GM18868 (cell line): Measurements from ENCODE around the gene ZC3HAV1.
"Not testable (repeated sequence)": the region's sequence is repeated elsewhere in the genome, so short reads cannot be mapped to it uniquely, and the experiment has no call there.

Experiments
- ATAC-seq: cut with Tn5 transposase; IDR thresholded peaks from one replicate; pipeline ENCODE4 v1.9.1; 2021; ENCODE audit warnings: mild to moderate bottlenecking, moderate library complexity; ENCODE audit not compliant: unreplicated experiment

The ZC3HAV1 gene

DNA sequence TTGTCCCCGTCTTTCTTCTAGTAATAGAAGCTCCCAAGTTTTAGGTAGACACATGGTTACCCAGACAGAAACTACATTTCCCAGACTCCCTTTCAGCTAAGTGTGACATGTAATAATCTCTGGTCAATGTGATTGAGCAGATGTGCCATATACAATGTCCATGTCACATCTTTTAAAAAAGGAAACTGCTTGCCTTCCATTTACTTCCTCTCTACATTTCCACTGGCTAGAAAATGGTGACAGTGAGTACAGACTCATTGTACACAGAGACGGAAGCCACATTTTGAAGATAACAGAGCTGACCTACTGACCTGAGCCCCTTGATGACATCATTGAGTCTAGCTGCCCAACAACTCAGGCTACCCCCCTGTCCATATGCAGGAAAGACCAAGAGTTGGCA lies 21.3 kb downstream of the ZC3HAV1 start:
- ATAC-seq: no peak

DNA sequence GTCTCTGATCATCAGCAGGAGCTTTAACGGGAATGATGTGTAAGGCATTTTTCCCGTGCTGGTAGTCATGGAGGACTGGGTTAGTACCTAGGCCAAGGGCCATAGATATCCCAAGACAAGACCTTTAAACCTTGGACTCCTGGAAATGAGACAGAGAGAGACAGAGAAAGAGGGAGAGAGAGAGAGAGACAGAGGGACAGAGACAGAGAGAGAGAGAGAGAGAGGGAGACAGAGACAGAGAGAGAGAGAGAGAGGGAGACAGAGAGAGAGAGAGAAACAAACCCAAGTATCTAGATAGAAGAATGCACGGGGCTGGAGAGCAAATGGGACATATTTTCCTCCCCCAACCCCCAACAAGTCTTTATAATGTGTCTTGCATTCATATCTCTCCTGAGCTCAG lies 22.3 kb downstream of the ZC3HAV1 start:
- ATAC-seq: no peak

DNA sequence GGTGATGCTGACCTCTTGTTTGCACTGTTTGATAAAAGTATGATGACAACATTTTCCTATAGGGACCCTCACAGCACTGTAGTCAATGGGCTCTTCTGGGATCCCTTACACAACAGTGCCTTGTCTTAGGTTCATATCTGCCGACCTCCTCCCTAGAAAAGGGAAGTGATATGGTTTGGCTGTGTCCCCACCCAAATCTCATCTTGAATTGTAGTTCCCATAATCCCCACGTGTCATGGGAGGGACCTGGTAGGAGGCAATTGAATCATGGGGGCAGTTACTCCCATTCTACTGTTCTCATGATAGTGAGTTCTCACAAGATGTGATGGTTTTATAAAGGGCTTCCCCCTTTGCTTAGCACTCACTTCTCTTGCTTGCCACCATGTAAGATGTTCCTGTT lies 23.1 kb downstream of the ZC3HAV1 start:
- no peak for ATAC-seq

- no peak for ATAC-seq
Observed at GRCh38 chr7:139084709-139085108, 24.8 kb downstream of the ZC3HAV1 start.

GRCh38 chr7:139081584-139081983 lies 27.9 kb downstream of the ZC3HAV1 start:
- ATAC-seq: no peak

GRCh38 chr7:139080905-139081304 lies 28.6 kb downstream of the ZC3HAV1 start:
- ATAC-seq: no peak

GRCh38 chr7:139079861-139080260 lies 29.7 kb downstream of the ZC3HAV1 start:
- ATAC-seq: no peak

DNA sequence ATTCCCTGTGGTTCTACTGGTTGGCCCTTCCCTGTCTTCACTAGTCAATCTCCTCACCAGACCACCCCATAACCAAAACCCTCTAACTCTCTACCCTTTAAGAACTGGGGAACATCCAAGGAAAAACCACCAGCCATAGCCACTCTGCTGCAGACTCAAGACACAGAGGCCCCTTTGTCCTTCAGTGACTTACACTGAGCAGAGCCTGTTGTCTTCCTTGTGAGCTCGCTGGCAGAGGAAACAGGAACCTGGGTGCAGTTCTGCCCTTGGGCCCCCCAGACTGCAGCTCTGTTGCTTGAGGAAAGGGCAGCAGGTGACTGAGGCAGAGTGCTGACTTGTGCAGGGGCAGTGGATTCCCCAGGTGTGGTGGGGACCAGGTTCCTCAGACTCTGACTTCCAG lies 30.6 kb downstream of the ZC3HAV1 start:
- no peak for ATAC-seq

- ATAC-seq: no peak
Observed at GRCh38 chr7:139078399-139078798, 31.1 kb downstream of the ZC3HAV1 start.

DNA sequence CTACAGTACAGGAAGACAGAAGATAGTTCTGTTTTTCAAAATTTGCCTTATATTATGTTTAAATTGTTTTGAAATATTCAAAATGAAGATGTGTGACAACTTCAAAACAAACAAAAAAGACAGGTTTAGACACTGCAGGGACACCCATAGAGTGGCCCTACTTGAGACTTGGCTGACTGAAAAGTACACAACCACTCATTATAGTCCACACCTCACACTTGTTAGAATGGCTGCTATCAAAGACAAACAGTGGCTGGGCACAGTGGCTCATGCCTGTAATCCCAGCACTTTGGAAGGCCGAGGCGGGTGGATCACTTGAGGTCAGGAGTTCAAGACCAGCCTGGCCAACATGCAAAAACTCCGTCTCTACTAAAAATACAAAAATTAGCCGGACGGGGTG lies 31.8 kb downstream of the ZC3HAV1 start:
- ATAC-seq: not testable (repeated sequence)

- no peak for ATAC-seq
Observed at GRCh38 chr7:139075871-139076686, 33.4 kb downstream of the ZC3HAV1 start.

DNA sequence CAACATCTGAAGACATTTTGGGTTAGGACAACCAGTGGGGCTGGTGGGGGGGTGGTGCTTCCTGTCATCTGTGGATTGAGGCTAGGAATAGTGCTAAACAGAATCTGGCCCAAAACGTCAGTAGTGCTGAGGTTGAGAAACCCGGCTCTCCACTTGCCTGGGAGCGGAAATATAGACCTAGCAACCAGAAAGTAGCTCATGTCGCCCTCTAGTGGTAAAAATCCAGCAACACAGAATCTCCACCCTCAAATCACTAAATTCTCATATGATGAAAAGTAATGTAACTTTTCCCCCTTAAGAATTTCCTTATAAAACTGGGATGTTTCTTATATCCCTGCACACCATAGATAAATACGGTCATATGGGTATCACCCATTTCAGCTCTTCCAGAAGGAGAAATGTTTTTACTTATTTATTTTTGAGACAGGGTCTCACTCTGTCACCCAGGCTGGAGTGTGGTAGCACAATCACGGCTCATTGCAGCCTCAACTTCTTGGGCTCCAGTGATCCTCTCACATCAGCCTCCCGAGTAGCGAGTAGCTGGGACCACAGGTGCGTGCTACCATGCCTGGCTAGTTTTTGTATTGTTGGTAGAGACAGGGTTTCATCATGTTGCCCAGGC lies 34.4 kb downstream of the ZC3HAV1 start:
- peak; percentile 94 for ATAC-seq

GRCh38 chr7:139072796-139073195 lies 36.7 kb downstream of the ZC3HAV1 start:
- ATAC-seq: no peak

- no peak for ATAC-seq
Observed at GRCh38 chr7:139071680-139072079, 37.8 kb downstream of the ZC3HAV1 start.

DNA sequence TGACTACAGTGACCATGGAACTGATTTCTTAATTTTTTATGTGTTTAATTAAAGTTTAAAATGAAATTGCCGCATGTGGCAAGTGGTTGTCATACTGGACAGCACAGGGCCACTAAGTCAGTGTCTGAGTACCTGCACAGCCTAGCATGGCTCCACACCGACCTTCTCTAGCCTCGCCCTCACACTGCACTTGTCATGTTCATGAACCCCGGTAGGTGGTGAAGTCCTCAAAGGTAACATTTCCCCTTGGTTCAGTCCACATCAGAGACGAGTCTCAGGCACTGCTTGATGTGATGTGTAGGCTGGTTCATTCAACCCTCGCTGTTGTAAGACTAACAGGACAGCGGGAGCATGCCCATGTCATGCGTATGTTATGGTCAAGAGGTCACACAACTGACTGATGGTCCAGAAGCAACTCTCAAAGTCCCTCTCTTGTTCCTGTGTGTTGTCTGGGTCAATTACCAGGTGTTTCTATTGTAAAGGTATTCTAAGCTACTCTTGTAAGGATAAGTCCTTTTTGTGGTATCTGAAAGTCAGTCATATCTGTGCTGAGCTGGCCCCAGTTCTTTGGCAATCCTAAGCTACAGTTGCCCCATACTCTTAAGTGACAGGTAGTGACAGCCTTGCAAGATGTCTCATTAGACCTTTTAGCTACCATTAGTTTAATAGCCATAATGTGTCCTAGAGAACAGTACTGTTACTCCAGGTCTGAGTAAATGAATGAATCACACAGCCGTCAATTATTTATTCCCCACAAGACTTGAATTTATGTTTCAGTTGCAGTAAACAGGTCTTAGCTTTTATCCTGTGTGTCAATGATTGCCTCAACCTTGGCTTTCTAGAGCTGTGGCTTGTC lies 40.7 kb downstream of the ZC3HAV1 start:
- no peak for ATAC-seq

DNA sequence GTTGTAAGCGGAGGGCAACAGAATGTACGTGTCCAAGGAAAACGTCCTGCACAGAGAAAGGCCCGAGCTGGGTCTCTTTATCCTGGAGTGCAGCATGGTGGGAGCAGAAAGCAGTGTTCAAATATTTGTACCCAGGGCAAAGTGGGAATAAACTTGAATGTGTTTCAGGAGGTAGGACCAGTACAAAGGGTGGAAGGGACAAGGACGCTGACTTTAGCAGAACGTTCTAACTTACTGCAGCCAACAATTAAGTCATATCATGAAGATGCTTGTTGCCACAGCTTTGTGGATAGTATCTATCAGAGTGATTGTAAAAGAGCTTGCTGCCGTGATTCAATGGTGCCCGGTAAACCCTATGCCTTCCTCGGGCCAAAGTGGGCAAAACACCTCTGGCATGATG lies 43.2 kb downstream of the ZC3HAV1 start:
- no peak for ATAC-seq

- ATAC-seq: no peak
Observed at GRCh38 chr7:139065323-139065722, 44.2 kb downstream of the ZC3HAV1 start.

DNA sequence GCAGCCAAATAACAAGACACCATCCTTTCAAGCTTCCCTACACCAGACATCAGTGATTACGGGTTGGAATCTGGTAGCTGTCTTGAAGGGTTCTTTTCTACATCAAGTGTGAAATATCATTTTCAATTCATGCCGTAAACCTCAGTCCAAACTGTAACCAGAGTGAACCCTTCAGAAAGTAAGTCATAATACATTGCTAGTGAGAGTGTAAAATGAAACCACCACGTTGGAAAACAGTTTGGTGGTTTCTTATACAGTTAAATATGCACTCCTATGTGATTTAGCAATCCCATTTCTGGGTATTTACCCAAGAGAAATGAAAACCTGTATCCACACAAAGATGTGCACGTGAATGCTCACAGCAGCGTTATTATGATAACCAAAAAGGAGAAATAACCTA lies 48.1 kb downstream of the ZC3HAV1 start:
- no peak for ATAC-seq

DNA sequence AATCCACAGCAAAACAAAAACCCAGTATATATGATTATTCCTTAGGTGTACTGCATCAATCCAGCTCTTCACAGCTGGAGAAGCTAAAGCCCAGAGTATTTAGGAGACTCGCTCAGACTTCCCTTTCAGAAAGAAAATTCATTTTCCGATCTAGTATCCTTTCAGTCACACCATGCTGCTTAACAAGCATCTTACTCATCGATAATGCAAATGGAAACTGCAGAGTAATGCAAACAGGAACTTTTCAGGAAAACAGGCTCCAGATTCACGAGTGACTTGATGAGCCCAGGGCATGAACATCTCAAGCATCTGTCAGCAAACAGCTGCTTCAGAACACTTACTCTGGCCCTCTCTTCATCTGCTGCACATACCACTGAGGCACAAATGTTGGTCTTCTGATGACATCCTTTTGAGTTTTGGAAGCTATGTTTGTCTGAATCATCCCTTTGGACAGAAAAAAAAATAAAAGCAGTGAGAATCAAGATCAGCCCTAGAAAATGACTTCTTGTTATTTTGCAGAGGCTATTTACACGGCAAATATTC lies 48.8 kb downstream of the ZC3HAV1 start:
- ATAC-seq: no peak

- ATAC-seq: no peak
Observed at GRCh38 chr7:139059905-139060304, 49.6 kb downstream of the ZC3HAV1 start.

GRCh38 chr7:139058943-139059342 lies 50.6 kb downstream of the ZC3HAV1 start:
- ATAC-seq: no peak
